ENCODE measurements around the gene KLHL28. TPM values are rescaled to one million over a fixed set of nuclear protein-coding genes. Genes with fewer than 3 reads are reported as not detected.

KLHL28 gene
- total RNA-seq (2013; cell fraction: nucleolus; rRNA removed) = 43.9 and 44.4 TPM in 2 replicates
- 4.0 and 4.5 TPM in 2 replicates for total RNA-seq (2014; rRNA removed)
- total RNA-seq (2014; rRNA removed; fragmentation: Illumina TruSeq; extraction: Trizol) = 6.4 and 7.1 TPM in 2 replicates
- 6.5 and 6.6 TPM in 2 replicates for total RNA-seq (2021)
- 3.1 TPM for polyA plus RNA-seq (2011; ENCODE audit: low read depth)
- polyA plus RNA-seq (2011; rRNA removed) = 9.8 and 13.2 TPM in 2 replicates
- 4.1 and 6.4 TPM in 2 replicates for polyA plus RNA-seq (2011; cell fraction: cytosol; rRNA removed)
- 6.4 and 6.6 TPM in 2 replicates for polyA plus RNA-seq (2011; cell fraction: nucleus; rRNA removed)
- polyA plus RNA-seq (2012) = 5.0 TPM in 2 replicates
- 5.5 and 6.1 TPM in 2 replicates for polyA plus RNA-seq (2014; fragmentation: Illumina TruSeq; extraction: Trizol)
- polyA plus RNA-seq (2014; fragmentation: Nextera tagmentation; extraction: Ambion mirVana) = 1 to 10 TPM; 4.3 to 9.3 TPM
- 1.7 and 2.7 TPM in 2 replicates for polyA plus RNA-seq (2014; rRNA removed)
- 1 to 10 TPM; 3.2 to 6.3 TPM for polyA plus RNA-seq (2016; fragmentation: Nextera tagmentation; extraction: Ambion mirVana)
- 36.6 and 42.8 TPM in 2 replicates for polyA minus RNA-seq (2011; rRNA and poly(A)+ RNA removed)
- polyA minus RNA-seq (2011; cell fraction: cytosol; rRNA and poly(A)+ RNA removed) = 3.1 and 5.0 TPM in 2 replicates
- 32.6 and 42.0 TPM in 2 replicates for polyA minus RNA-seq (2011; cell fraction: nucleus; rRNA and poly(A)+ RNA removed)
- percentile 89 among the genes with signal in this experiment for Bru-seq, nascent RNA
- BruChase-seq, experiment 1, labeled RNA remaining after a 6-hour chase = percentile 71 among the genes with signal in this experiment
- BruChase-seq, experiment 2, labeled RNA remaining after a 2-hour chase = percentile 85 among the genes with signal in this experiment
- long read RNA-seq, experiment 1, full-length matches to known transcripts = 2 of 6 reads
- long read RNA-seq, experiment 1, partial matches to known transcripts = 0 of 6 reads
- long read RNA-seq, experiment 1, other reads (novel, unspliced or antisense) = 4 of 6 reads
- long read RNA-seq, experiment 2, full-length matches to known transcripts = 11 of 55 reads
- long read RNA-seq, experiment 2, partial matches to known transcripts = 26 of 55 reads
- long read RNA-seq, experiment 2, other reads (novel, unspliced or antisense) = 18 of 55 reads

GRCh38 chr14:44961554-44962333 lies at the start of gene KLHL28, which contains the start of gene TOGARAM1:
KLHL28 (minus strand) TSS chr14:44961947; CDS start chr14:44945928, 16,019 bp downstream.
TOGARAM1 (plus strand) TSS chr14:44962190; CDS start chr14:44962422, 232 bp downstream.
- SMC1A ChIA-PET (ENCODE audit: uncharacterized antibody, unreplicated experiment) = interaction anchor here (1.0 to 4.0 kb wide), 15 partner anchors 8 to 177 kb away, joined by 3 to 16 read pairs (median 5); partner anchors contain the start of genes FANCM and PRPF39
- H3K4me3 ChIP-seq = peak within 1 kb of the TSS; percentile 95
- peak within 1 kb of the TSS; percentile 86 for H3K9ac ChIP-seq (ENCODE audit: control insufficient read depth, insufficient read depth, low read length)
- peak within 1 kb of the TSS; percentile 78 for H3K27ac ChIP-seq (ENCODE audit: control insufficient read depth, insufficient read depth)
- POLR2A ChIA-PET = interaction anchor here (0.7 to 4.0 kb wide), 18 partner anchors 9 to 291 kb away, joined by 3 to 44 read pairs (median 6); partner anchors contain the start of genes FKBP3, MIS18BP1 and PRPF39
- H3K79me2 ChIP-seq (ENCODE audit: control insufficient read depth, insufficient read depth, low read length) = peaks cover 96% of the 10 kb centered on the region
- H3K27me3 ChIP-seq (replicated peaks in 1 of 2; ENCODE audit: control insufficient read depth in 2 of 2, insufficient read depth in 2 of 2, low read length in 1 of 2) = no peaks in the 10 kb centered on the region
- H3K4me1 ChIP-seq (ENCODE audit: control insufficient read depth, insufficient read depth, low read length) = no peaks in the 10 kb centered on the region
- peak; percentile 85 for ATAC-seq
- RAD21 ChIA-PET (ENCODE audit: unreplicated experiment) = interaction anchor here (0.7 to 1.9 kb wide), 11 partner anchors 9 to 292 kb away, joined by 3 to 6 read pairs (median 4); partner anchors contain the start of gene FKBP3
- FAIRE-seq = peak; percentile 97
- peak within 1 kb of the TSS; percentile 92 for H3K4me2 ChIP-seq (ENCODE audit: control insufficient read depth, insufficient read depth)
- intact Hi-C loops (cut with micrococcal nuclease; ENCODE audit: unreplicated experiment) = loop anchor here (1.0 to 2.0 kb wide), 4 partner anchors 65 to 291 kb away; partner anchors contain the start of genes FKBP3, MIS18BP1 and PRPF39
- CTCF ChIA-PET = interaction anchor here (0.6 to 2.5 kb wide), 8 partner anchors 15 to 306 kb away, joined by 3 to 13 read pairs (median 4); partner anchors contain the start of genes FANCM, MIS18BP1 and PRPF39
- in situ Hi-C loops (cut with MboI) = loop anchor here (5.0 kb wide), 2 partner anchors 176 to 286 kb away; partner anchors contain the start of gene FANCM
- H2AFZ ChIP-seq (ENCODE audit: control insufficient read depth, low read depth, low read length) = peak within 1 kb of the TSS; percentile 94
- no peaks in the 10 kb centered on the region for H4K20me1 ChIP-seq (ENCODE audit: control insufficient read depth, insufficient read depth)
- WGBS (ENCODE audit: insufficient coverage, insufficient replicate concordance, low lambda C conversion rate, missing lambda C conversion rate) = under 1% methylated on average over 37 of the region's 37 CpGs
- no peaks in the 10 kb centered on the region for H3K9me3 ChIP-seq (replicated peaks; ENCODE audit: control insufficient read depth, insufficient read depth, low read length)
- DNase-seq (ENCODE audit: low read depth, low spot score) = peak; percentile 100
- BruUV-seq (replicated peaks) = no TSS peak
- H3K36me3 ChIP-seq (ENCODE audit: control insufficient read depth in 2 of 2, insufficient read depth in 2 of 2, low read length in 1 of 2) = no peaks in the 10 kb centered on the region
- TF ChIP-seq MTA2 (IDR thresholded peaks at IDR 0.05; ENCODE audit: low read depth) = peak; percentile 96
- TF ChIP-seq POLR2AphosphoS5 (IDR thresholded peaks at IDR 0.05; ENCODE audit: low read length) = peak; percentile 97
- no peak for TF ChIP-seq MYC (IDR thresholded peaks at IDR 0.05; ENCODE audit: insufficient read depth, insufficient read length, insufficient replicate concordance, low read length, severe bottlenecking)
- TF ChIP-seq SREBF1 (IDR thresholded peaks at IDR 0.05; ENCODE audit: low read length) = peak; percentile 91
- peak; percentile 94 for TF ChIP-seq MAX (IDR thresholded peaks at IDR 0.05; ENCODE audit: low read depth, low read length)
- 0 out of 2 replicates have a peak, but pooled peaks have one; percentile 15 for TF ChIP-seq SMARCA5 (IDR thresholded peaks at IDR 0.05)
- TF ChIP-seq PRDM15 (CRISPR knock-in tag; IDR thresholded peaks at IDR 0.05) = 0 out of 2 replicates have a peak, but pooled peaks have one; percentile 30
- peak; percentile 89; the same call in 1 of the 2 replicates for TF ChIP-seq TARDBP (IDR thresholded peaks at IDR 0.05; ENCODE audit: borderline replicate concordance)

Data from GM12878 (cell line).